ENCODE measurements around the gene CTTNBP2.

The CTTNBP2 gene

DNA sequence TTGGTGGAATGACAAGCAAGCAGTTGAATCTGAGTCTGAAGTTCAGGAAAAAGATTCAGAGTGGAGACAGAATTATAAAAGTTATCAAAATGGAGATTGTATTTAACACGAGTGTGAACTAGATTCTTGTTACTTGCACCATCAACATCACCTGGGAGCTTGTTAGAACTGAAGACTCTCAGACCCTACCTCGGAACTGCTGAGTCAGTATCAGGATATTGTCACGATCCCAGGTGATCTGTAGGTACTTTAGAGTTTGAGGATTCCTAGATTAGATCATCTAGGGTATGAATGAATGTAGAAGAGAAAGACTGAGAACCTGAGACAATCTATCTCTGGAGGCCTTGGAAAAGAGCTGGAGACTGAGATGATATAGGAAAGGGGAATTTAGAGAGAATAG, 194.1 kb downstream of the CTTNBP2 start:
- DNase-seq, result no peak

DNA sequence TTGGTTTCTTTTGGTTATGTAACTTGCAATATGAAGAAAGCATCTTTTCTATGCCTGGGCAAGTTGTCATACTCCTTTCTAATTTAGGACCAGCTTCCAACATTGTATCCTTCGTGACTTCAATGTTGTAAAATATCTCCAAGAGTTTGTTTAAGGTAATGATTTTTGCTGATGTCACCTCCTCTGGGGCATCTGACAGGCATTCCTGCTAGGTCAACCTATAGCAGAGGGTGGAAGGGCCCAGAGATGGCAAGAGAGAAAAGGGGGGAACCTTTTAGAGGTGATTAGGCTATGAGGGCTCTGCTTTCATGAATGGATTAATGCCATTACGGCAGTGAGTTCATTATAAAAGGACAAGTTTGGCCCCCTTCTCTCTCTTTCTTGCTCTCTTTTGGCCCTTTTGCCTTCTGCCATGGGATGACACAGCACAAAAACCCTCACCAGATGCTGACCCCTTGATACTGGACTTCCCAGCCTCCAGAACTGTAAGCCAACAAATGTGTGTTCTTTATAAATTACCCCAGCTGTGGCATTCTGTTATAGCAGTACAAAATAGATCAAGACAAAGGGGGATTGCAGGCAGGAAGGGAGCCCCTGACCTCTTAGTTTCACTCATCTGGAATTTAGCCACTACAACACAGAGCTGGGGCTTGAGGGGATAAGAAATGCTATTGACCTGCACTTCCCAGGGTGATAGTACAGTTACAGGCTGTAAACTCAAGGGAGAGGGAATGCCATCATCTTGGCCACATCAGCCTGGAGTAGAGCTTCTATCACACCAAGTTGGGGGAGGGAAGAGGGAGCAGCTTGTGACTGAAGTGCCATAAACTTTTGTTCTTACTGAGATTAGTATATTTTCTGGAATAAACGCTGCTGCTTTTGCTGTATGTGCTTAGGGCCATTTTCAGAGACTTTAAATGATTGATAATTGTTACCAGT, 197.5 kb downstream of the CTTNBP2 start:
- no peak for DNase-seq

DNA sequence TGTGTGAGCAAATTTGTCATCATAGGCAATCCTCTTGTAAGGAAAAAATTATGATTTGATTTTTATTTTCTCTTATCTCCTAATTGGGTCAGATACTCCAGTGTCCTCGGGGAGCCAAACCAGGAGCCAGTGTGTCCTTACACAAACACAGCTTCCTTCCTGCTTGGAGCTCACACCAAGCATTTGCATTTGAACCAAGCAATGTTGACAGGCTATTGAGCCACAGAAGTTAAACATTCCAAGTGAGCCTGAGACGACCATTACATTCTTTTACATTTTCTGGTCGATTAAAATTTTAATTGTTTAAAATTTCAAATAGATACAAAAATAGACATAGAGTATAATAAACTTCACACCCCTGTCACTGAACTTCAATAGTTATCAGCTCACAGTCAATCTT, 198.6 kb downstream of the CTTNBP2 start:
- DNase-seq, result no peak

DNA sequence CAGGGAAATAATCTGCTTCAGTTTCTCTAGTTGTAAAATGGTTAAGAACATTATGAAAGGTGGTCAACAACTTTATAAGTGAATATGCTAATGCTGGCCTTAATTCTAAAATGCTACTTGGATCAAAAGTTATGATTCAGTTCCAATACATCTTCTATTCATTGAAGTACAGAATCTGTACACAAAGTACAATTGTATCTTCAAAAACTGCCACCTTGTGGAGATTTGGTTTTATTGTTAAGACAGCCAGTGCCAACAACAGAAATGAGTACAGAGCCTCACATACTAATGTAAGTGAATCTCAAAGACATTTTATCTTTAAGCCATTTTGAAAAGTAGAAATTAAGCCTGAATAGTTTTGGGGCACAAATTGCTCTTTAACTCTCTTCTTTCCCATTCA, 199.4 kb downstream of the CTTNBP2 start:
- no peak for DNase-seq

DNA sequence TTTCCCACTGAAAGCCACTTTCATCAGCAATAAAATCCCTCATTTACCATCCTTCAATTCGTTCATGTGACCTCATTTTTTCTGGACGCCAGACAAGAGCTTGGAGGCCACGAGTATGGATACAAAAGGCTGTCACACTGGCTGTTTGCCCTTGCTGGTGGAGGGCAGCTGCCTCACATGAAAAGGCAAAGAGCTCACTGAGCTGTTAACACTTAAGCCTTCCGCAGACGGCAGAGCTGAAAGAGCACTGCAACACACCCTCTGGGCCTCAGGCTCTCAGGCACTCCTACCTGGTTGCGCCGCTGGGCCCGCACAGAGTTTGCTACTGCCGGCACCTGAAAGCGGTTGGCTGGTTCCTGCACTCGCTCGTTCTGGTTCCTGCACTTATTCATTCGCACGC, 199.9 kb downstream of the CTTNBP2 start:
- DNase-seq, result no peak

DNA sequence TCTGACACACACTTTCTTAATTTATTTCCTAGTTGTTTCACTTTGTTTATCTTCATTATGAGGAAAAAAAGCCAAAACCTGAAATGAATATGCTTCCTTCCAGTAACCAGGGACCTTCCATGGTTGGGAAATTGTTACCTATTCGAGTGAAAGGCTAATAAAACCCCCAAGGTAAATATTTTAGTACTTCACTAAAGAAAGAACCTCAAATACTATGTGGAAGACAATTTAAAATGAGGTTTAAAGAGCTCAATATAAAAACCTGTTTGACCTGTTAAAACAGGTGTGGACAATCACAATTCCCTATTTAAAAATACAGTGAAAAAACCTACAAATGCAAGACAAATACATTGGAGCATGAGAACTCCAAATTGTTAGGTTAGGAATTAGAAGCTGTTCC, 200.8 kb downstream of the CTTNBP2 start:
- no peak for DNase-seq

DNA sequence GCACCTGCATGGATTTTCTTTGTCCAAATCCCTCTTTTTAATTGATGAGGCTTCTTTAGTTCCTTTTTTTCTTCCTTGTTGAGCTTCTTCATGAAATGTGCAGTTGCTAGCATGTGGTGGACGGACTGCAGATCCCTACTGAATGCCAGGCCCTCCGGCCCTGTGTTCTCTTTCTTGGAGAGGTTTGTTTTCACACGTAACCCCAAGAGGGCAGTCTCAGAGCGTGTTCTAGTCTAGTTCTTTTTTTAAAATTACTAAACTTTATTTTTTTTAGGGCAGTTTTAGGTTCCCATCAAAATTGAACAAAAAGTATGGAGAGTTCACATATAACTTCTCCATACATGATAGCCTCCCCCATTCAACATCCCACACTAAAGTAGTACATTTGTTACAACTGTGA, 203.4 kb downstream of the CTTNBP2 start:
- no peak for DNase-seq

DNA sequence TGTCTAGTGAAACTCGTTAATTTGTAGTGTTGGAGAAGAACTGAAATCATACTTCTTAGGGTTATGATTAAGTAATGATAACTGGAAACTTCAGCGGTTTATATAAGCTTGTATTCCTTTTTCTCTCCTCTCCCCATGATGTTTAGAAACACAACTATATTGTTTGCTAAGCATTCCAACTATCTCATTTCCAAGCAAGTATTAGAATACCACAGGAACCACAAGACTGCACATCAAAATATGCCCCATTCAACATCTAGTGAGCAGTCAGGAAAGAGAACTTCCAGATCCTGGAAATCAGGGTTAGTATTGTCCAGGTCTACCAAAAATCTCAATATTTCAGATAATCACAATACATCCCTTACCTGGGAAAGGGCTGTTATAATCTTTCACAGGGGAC, 205.8 kb downstream of the CTTNBP2 start:
- no peak for DNase-seq

DNA sequence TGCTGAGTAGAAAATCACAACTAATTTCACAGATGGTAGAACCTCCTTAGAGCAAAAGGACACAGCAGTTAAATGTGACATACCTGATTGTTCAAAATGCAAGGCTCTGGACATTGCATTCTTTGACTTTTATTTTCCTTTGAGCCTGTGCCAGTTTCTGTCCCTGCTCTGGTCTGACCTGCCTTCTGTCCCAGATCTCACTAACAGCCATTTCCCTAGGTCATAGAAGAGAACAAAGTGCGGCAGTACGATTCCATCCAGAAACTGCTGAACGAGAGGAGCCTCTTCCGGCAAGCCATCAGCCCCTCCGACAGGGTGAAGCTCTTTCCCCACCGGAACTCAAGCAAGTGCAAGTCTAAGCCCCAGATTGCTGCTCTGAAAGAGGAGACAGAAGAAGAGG, 206.6 kb downstream of the CTTNBP2 start:
- DNase-seq, result no peak

DNA sequence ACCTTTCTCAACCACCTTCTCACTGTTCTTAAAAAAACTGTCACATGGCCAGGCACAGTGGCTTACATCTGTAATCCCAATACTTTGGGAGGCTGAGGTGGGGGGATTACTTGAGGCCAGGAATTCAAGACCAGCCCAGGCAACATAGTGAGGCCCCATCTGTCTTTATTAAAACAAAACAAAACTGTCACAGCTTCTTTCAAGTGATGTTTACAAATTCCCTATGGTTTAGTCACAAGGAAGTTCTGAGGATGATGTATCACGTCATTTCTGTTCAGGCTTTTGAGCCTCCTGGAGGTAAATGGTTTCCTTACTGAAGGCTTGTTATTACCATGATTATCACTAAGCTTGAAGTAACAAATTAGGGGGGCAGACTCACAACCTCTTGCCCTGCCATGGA, 207.2 kb downstream of the CTTNBP2 start:
- no peak for DNase-seq

DNA sequence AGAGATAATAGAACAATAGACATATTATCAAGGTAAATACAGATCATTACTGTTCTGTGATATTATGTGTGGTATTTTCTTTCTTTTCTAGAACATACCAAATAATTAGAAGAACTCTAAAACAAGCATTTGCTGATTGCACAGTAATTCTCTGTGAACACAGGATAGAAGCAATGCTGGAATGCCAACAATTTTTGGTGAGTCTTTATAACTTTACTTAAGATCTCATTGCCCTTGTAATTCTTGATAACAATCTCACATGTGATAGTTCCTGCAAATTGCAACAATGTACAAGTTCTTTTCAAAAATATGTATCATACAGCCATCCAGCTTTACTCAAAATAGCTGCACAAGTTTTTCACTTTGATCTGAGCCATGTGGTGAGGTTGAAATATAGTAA, 207.9 kb downstream of the CTTNBP2 start:
- DNase-seq, result no peak

DNA sequence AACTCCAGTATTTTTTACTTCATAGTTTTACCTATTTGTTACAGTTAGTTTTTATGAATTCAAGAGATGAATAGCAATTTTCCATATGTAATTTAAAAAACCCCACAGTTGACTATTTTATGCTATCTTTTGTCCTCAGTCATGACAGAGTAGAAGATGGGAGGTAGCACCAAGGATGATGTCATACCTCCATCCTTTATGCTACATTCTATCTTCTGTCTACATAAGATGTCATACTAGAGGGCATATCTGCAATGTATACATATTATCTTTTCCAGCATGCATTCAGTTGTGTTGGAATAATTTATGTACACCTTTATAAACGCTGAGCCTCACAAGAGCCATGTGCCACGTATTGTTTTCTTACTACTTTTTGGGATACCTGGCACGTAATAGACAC, 209.2 kb downstream of the CTTNBP2 start:
- DNase-seq, result no peak

DNA sequence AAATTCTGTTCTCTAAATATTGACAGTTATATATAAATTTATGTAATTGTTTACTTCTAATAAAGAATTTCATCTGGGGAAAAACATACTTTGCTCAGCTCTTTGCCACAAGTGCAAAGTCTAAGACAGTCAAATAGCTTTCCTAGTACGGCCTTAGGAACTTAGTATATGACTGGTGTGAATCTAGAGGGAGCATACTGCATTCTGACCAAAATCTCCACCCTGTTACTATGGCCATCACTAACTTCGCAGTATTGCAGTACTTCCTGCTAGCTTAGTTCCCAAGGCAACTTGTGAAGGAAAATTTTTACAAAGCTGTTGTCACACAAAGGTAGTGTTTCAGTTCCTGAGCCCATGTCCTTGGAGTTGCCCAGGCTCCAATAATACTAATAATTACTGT, 211.9 kb downstream of the CTTNBP2 start:
- DNase-seq, result no peak

Measured in CD4-positive, alpha-beta T cell treated with Interleukin-12 subunit alpha and Interleukin-12 subunit beta, for 1 hour (primary cell).